ENCODE measurements around the gene MED13L. TPM values are rescaled to one million over a fixed set of nuclear protein-coding genes. Genes with fewer than 3 reads are reported as not detected.

Gene MED13L
- total and polyA plus RNA-seq, 2 of the 8 experiments (the other 6 are each of a cell fraction or from before 2014, with no cell fraction given), result 15.9 to 51.7 TPM

GRCh38 chr12:116324654-116325335, 47.3 kb upstream of the MED13L start (continued):
- TF ChIP-seq POLR2A (IDR thresholded peaks at IDR 0.05; ENCODE audit: control extremely low read depth in 1 of 2, low read depth in 2 of 2, low read length in 2 of 2) (no peak), GTF2F1 (IDR thresholded peaks at IDR 0.05; ENCODE audit: borderline replicate concordance, low read depth, low read length) (no peak), FOSL1 (IDR thresholded peaks at IDR 0.05; ENCODE audit: insufficient read depth, low read depth, low read length) (no peak), POU5F1 (IDR thresholded peaks at IDR 0.05; ENCODE audit: low read depth, low read length) (no peak), EGR1 (IDR thresholded peaks at IDR 0.05; ENCODE audit: borderline replicate concordance, low read depth, low read length) (no peak), TCF12 (IDR thresholded peaks at IDR 0.05; ENCODE audit: low read depth, low read length) (no peak)
